GM23338 (cell line): Measurements from ENCODE around the gene PSMD5. TPM values are rescaled to one million over a fixed set of nuclear protein-coding genes. Genes with fewer than 3 reads are reported as not detected.

ENCODE experiments used
- ATAC-seq: fragments of 200-7000 bp; cut with Tn5 transposase; 3 replicates; pipeline ENCODE4 v1.9.1; 2020
- DNase-seq: peaks from one replicate; pipeline ENCODE4 v3.0.0-alpha.2; 2015; ENCODE audit warnings: low spot score
- H2AFZ ChIP-seq: fragments of 200-600 bp; sonication (generic); 2 replicates; pipeline ENCODE4 v1.8.0; 2016; ENCODE audit warnings: antibody characterized with exemption, mild to moderate bottlenecking, moderate library complexity
- H3F3A ChIP-seq: fragments of 200-600 bp; sonication (generic); replicated peaks from 2 replicates; pipeline ENCODE4 v1.8.0; 2017; ENCODE audit warnings: antibody characterized with exemption, mixed run types, low read depth
- H3K27ac ChIP-seq: fragments of 200-600 bp; sonication (generic); 2 replicates; pipeline ENCODE4 v1.6.1; 2016; ENCODE audit warnings: low read depth
- H3K27me3 ChIP-seq: fragments of 200-600 bp; sonication (generic); 2 replicates; pipeline ENCODE4 v1.8.0; 2016; ENCODE audit warnings: mild to moderate bottlenecking, mixed run types, moderate library complexity; ENCODE audit not compliant: insufficient read depth
- H3K36me3 ChIP-seq: fragments of 200-600 bp; sonication (generic); 2 replicates; pipeline ENCODE4 v1.8.0; 2016; ENCODE audit warnings: mild to moderate bottlenecking; ENCODE audit not compliant: insufficient read depth
- H3K4me1 ChIP-seq: fragments of 200-600 bp; sonication (generic); 2 replicates; pipeline ENCODE4 v1.8.0; 2016; ENCODE audit warnings: mild to moderate bottlenecking, moderate library complexity; ENCODE audit not compliant: insufficient read depth
- H3K4me2 ChIP-seq: fragments of 200-600 bp; sonication (generic); 2 replicates; pipeline ENCODE4 v1.7.1; 2017; ENCODE audit warnings: mixed run types
- H3K4me3 ChIP-seq: fragments of 200-600 bp; sonication (generic); 2 replicates; pipeline ENCODE4 v1.6.1; 2016; ENCODE audit warnings: mixed run types
- H3K79me2 ChIP-seq: fragments of 200-600 bp; sonication (generic); replicated peaks from 2 replicates; pipeline ENCODE4 v1.8.0; 2017; ENCODE audit warnings: mild to moderate bottlenecking; ENCODE audit not compliant: insufficient read depth
- H3K9me2 ChIP-seq: fragments of 200-600 bp; sonication (generic); 2 replicates; pipeline ENCODE4 v1.8.0; 2017; ENCODE audit not compliant: insufficient read depth
- H4K20me1 ChIP-seq: fragments of 200-600 bp; sonication (generic); replicated peaks from 2 replicates; pipeline ENCODE4 v1.8.0; 2017; ENCODE audit warnings: mild to moderate bottlenecking; ENCODE audit not compliant: insufficient read depth
- H3K27ac Mint-ChIP-seq: 2 replicates; pipeline ENCODE4 v1.8.0; 2020; ENCODE audit warnings: inconsistent platforms, mild to moderate bottlenecking, moderate library complexity, mixed read lengths
- H3K27me3 Mint-ChIP-seq: 3 replicates; pipeline ENCODE4 v1.8.0; 2022; ENCODE audit warnings: low read depth, mild to moderate bottlenecking, moderate library complexity, mixed read lengths, inconsistent platforms; ENCODE audit not compliant: insufficient read depth, poor library complexity
- H3K36me3 Mint-ChIP-seq: 3 replicates; pipeline ENCODE4 v1.8.0; 2021; ENCODE audit warnings: low read depth, mild to moderate bottlenecking, inconsistent platforms, moderate library complexity, mixed read lengths
- H3K4me1 Mint-ChIP-seq: 3 replicates; pipeline ENCODE4 v1.8.0; 2020; ENCODE audit warnings: mild to moderate bottlenecking, inconsistent platforms, mixed read lengths
- H3K4me3 Mint-ChIP-seq: 3 replicates; pipeline ENCODE4 v1.8.0; 2021; ENCODE audit warnings: moderate library complexity, mild to moderate bottlenecking, inconsistent platforms, mixed read lengths
- H3K9me3 Mint-ChIP-seq: 3 replicates; pipeline ENCODE4 v1.8.0; 2020; ENCODE audit warnings: moderate library complexity, mild to moderate bottlenecking, inconsistent platforms, mixed read lengths
- CREB1 ChIP-seq: fragments of 250-450 bp; sonication (Bioruptor Pico); IDR thresholded peaks from 2 replicates; pipeline ENCODE4 v1.5.0; 2020; ENCODE audit warnings: low read depth, mild to moderate bottlenecking, moderate library complexity
- POLR2AphosphoS5 ChIP-seq: IDR thresholded peaks from 2 replicates; pipeline ENCODE4 v1.6.1; 2016; ENCODE audit warnings: antibody characterized with exemption, low read depth
- STAT1 ChIP-seq: IDR thresholded peaks from one replicate; pipeline ENCODE4 v1.6.1; 2016; ENCODE audit warnings: antibody characterized with exemption; ENCODE audit not compliant: unreplicated experiment
- ZNF331 ChIP-seq: fragments of 250-450 bp; sonication (Bioruptor Pico); IDR thresholded peaks from 2 replicates; pipeline ENCODE4 v1.5.0; 2020; ENCODE audit warnings: low read depth, mild to moderate bottlenecking, moderate library complexity
- polyA plus RNA-seq: library from polyadenylated mRNA; unstranded; fragments of >200 nt; fragmentation: Nextera tagmentation; extraction: Ambion mirVana; gene quantifications from 2 replicates; pipeline ENCODE4 v1.2.1, GENCODE V29; 2016
- total RNA-seq: library from RNA; depleted of rRNA; stranded (reverse); fragments of >200 nt; shearing (Covaris generic); gene quantifications from 2 replicates; pipeline ENCODE4 v1.2.3, GENCODE V29; 2014
- TF ChIP-seq, protein P1 (sequence below): IDR thresholded peaks from 2 replicates; pipeline ENCODE4 v1.6.1; 2016; ENCODE audit warnings: antibody characterized with exemption
- TF ChIP-seq, protein P2 (sequence below): IDR thresholded peaks from one replicate; pipeline ENCODE4 v1.6.1; 2018; ENCODE audit warnings: antibody characterized with exemption; ENCODE audit not compliant: unreplicated experiment

The PSMD5 gene
- total and polyA plus RNA-seq, 2 experiments from 2014 or later: 23.9 to 40.5 TPM

GRCh38 chr9:120792898-120793765 lies 49.6 kb downstream of the PSMD5 start, which contains the start of gene FBXW2:
FBXW2 (minus strand) TSS chr9:120793416; CDS start chr9:120788258, 5,158 bp downstream.
- Mint-ChIP-seq H3K4me1 (peaks cover 12% of the 10 kb centered on the region; the same call in 2 of the 3 replicates), H3K4me3 (peak within 1 kb of the TSS; percentile 94), H3K27me3 (peaks cover 1% of the 10 kb centered on the region), H3K9me3 (no peaks in the 10 kb centered on the region), H3K36me3 (peaks cover 16% of the 10 kb centered on the region; the same call in 2 of the 3 replicates), H3K27ac (peak within 1 kb of the TSS; percentile 96)
- H3K4me1 ChIP-seq: peaks cover 10% of the 10 kb centered on the region; the same call in 1 of the 2 replicates
- H3K9me2 ChIP-seq: no peaks in the 10 kb centered on the region
- TF ChIP-seq STAT1: no peak
- peak; percentile 96 for TF ChIP-seq CREB1
- TF ChIP-seq, protein P1, sequence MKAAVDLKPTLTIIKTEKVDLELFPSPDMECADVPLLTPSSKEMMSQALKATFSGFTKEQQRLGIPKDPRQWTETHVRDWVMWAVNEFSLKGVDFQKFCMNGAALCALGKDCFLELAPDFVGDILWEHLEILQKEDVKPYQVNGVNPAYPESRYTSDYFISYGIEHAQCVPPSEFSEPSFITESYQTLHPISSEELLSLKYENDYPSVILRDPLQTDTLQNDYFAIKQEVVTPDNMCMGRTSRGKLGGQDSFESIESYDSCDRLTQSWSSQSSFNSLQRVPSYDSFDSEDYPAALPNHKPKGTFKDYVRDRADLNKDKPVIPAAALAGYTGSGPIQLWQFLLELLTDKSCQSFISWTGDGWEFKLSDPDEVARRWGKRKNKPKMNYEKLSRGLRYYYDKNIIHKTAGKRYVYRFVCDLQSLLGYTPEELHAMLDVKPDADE: peak; percentile 93
- TF ChIP-seq POLR2AphosphoS5: peak; percentile 99
- H3K27me3 ChIP-seq: no peaks in the 10 kb centered on the region
- peak within 1 kb of the TSS; percentile 95 for H3K4me3 ChIP-seq
- 0 out of 2 replicates have a peak, but pooled peaks cover 1% of the 10 kb centered on the region for H4K20me1 ChIP-seq
- ATAC-seq (peak; percentile 97), DNase-seq (peak; percentile 97)
- H2AFZ ChIP-seq: peak within 1 kb of the TSS; percentile 99
- H3K4me2 ChIP-seq: peak within 1 kb of the TSS; percentile 98
- H3K27ac ChIP-seq: peak within 1 kb of the TSS; percentile 99
- H3K36me3 ChIP-seq: no peaks in the 10 kb centered on the region
- peaks cover 5% of the 10 kb centered on the region; the same call in 1 of the 2 replicates for H3F3A ChIP-seq
- peaks cover 49% of the 10 kb centered on the region for H3K79me2 ChIP-seq

DNA sequence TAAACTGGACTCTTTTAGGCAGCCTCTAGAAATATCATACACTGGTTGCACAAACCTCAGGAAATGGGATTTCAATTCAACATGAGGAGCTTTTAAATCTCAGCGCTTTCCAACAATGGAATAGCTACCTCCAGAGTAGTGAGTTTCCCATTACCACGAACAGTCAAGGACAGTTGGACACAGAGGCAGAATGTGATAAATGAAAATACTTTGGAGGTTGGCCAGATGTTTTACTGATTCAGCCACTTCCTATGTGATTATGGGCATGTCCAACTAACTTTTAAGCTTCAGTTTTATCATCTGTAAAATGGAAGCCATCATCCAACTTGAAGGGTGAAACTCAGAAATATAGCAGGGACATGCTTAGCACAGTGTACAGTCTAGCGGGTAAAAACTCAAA lies 51.6 kb downstream of the PSMD5 start:
- Mint-ChIP-seq H3K4me1 (peaks cover 12% of the 10 kb centered on the region; the same call in 2 of the 3 replicates), H3K9me3 (no peaks in the 10 kb centered on the region), H3K27ac (no peak overlapping the region), H3K4me3 (peak overlapping the region; percentile 94; the same call in 2 of the 3 replicates), H3K27me3 (no peaks in the 10 kb centered on the region), H3K36me3 (peaks cover 34% of the 10 kb centered on the region)
- H3K79me2 ChIP-seq: peaks cover 67% of the 10 kb centered on the region
- no peak for TF ChIP-seq ZNF331 (CRISPR knock-in tag)
- no peaks in the 10 kb centered on the region for H3K9me2 ChIP-seq
- H3K27me3 ChIP-seq: no peaks in the 10 kb centered on the region
- H3K36me3 ChIP-seq: peaks cover 14% of the 10 kb centered on the region; the same call in 1 of the 2 replicates
- H3K4me2 ChIP-seq: no peak overlapping the region
- peaks cover 5% of the 10 kb centered on the region; the same call in 1 of the 2 replicates for H3F3A ChIP-seq
- H4K20me1 ChIP-seq: peaks cover 13% of the 10 kb centered on the region; the same call in 1 of the 2 replicates
- H3K4me3 ChIP-seq: no peak overlapping the region
- no peak overlapping the region for H2AFZ ChIP-seq
- H3K27ac ChIP-seq: no peak overlapping the region
- H3K4me1 ChIP-seq: peaks cover 10% of the 10 kb centered on the region; the same call in 1 of the 2 replicates
- DNase-seq (no peak), ATAC-seq (no peak)

- no peak for ATAC-seq
- H3K36me3 Mint-ChIP-seq: peaks cover 43% of the 10 kb centered on the region
Measured at GRCh38 chr9:120787933-120788332, 54.8 kb downstream of the PSMD5 start.

More at GRCh38 chr9:120787933-120788332, 54.8 kb downstream of the PSMD5 start:
- H3K27ac Mint-ChIP-seq: no peak overlapping the region
- Histone ChIP-seq H3K4me2 (no peak overlapping the region), H3K27me3 (no peaks in the 10 kb centered on the region), H4K20me1 (peaks cover 20% of the 10 kb centered on the region), H3K9me2 (no peaks in the 10 kb centered on the region), H3K36me3 (peaks cover 14% of the 10 kb centered on the region; the same call in 1 of the 2 replicates), H3K27ac (no peak overlapping the region), H3K4me1 (peaks cover 7% of the 10 kb centered on the region; the same call in 1 of the 2 replicates), H3F3A (no peaks in the 10 kb centered on the region; the same call in 1 of the 2 replicates), H3K4me3 (no peak overlapping the region), H2AFZ (no peak overlapping the region), H3K79me2 (peaks cover 97% of the 10 kb centered on the region)
- no peak overlapping the region for H3K4me3 Mint-ChIP-seq
- no peaks in the 10 kb centered on the region for H3K27me3 Mint-ChIP-seq
- no peak for DNase-seq
- H3K9me3 Mint-ChIP-seq: no peaks in the 10 kb centered on the region
- TF ChIP-seq POLR2AphosphoS5: no peak
- TF ChIP-seq, protein P2, sequence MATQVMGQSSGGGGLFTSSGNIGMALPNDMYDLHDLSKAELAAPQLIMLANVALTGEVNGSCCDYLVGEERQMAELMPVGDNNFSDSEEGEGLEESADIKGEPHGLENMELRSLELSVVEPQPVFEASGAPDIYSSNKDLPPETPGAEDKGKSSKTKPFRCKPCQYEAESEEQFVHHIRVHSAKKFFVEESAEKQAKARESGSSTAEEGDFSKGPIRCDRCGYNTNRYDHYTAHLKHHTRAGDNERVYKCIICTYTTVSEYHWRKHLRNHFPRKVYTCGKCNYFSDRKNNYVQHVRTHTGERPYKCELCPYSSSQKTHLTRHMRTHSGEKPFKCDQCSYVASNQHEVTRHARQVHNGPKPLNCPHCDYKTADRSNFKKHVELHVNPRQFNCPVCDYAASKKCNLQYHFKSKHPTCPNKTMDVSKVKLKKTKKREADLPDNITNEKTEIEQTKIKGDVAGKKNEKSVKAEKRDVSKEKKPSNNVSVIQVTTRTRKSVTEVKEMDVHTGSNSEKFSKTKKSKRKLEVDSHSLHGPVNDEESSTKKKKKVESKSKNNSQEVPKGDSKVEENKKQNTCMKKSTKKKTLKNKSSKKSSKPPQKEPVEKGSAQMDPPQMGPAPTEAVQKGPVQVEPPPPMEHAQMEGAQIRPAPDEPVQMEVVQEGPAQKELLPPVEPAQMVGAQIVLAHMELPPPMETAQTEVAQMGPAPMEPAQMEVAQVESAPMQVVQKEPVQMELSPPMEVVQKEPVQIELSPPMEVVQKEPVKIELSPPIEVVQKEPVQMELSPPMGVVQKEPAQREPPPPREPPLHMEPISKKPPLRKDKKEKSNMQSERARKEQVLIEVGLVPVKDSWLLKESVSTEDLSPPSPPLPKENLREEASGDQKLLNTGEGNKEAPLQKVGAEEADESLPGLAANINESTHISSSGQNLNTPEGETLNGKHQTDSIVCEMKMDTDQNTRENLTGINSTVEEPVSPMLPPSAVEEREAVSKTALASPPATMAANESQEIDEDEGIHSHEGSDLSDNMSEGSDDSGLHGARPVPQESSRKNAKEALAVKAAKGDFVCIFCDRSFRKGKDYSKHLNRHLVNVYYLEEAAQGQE: no peak
- no peak for TF ChIP-seq ZNF331 (CRISPR knock-in tag)
- TF ChIP-seq STAT1: no peak
- TF ChIP-seq, protein P1: no peak
- H3K4me1 Mint-ChIP-seq: peaks cover 8% of the 10 kb centered on the region; the same call in 1 of the 3 replicates
